Stimulated activated CD4-positive, alpha-beta T cell treated with anti-CD3 and anti-CD28 coated beads, Interleukin-4, amount 100 ng/mL, for 48 hours (primary cell): ENCODE results near the gene TMC3.

Experiments used
- DNase-seq, 2 donors: peaks; one replicate each; pipeline ENCODE4 v3.0.0-alpha.2; 2020; ENCODE audit warnings: low read depth in 2 of 2

The TMC3 gene

DNA sequence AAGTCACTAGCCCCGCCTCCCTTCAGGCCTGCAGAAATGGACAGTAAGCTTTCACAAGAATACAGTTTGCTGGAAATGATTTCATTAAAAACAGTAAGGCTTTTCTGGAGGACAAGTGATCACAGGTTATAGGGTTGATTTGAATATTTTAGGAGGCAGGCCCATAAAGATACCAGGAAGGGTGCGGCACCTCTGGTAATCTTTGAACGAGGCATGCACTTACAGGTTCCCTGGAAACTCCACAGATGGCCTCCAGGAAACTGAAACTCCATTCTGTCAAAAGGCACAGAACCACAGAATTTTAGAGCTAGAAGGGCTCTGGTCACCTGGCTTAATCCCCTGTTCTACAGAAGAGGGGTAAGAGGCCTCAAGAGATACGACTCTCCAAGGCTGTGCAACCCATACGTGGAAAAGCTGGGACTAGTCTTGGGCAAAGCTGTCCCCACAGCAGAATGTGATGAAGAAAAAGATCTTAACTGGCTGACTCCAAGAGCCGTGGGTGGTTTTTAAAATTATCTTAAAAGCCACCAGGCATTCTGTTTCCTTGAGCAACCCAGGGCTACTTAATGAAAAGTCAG is 51.2 kb downstream of the TMC3 start:
- no peak for DNase-seq

DNA sequence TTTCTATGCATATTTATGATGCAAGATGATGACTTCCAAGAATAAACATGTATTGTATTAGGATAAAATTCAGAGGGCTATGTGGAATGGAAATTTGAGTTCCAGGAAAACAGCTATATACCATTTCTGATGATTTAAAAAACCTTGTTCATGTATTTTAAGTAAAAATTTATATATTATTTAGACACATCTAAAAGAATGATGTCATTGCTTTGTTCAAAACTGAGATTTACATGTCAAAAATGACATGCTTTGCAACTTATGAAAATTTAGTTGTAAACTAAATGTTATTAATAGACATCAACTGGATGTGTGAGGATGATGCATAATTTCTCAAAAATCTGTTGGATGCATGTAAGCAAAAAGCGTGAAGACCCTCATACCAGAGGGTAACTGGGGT is 52.3 kb downstream of the TMC3 start:
- DNase-seq = no peak

GRCh38 chr15:81317642-81318017 is 56.4 kb downstream of the TMC3 start:
- no peak for DNase-seq

DNA sequence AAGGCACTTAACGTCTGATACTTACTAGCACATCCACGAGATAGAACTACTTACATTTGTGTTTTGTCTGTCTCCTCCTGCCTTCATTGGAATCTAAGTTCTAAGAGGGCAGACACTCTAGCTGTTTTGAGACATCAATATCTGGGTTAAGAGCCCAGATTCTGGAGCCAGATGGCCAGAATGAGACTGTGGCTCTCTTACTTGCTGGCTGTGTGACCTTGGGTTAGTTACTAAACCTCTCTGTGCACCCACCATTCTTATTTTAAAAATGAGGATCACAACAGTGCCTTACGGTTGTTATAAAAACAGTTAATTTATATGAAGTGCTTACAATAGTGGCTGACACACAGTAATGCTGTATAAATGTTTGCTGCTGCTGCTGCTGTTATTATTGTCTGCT is 57.7 kb downstream of the TMC3 start:
- no peak for DNase-seq

GRCh38 chr15:81315452-81316175 is 58.4 kb downstream of the TMC3 start:
- no peak for DNase-seq

- no peak for DNase-seq
These were observed 59.6 kb downstream of the TMC3 start for GRCh38 chr15:81314378-81314777.

GRCh38 chr15:81313686-81314085 is 60.3 kb downstream of the TMC3 start:
- no peak for DNase-seq

DNA sequence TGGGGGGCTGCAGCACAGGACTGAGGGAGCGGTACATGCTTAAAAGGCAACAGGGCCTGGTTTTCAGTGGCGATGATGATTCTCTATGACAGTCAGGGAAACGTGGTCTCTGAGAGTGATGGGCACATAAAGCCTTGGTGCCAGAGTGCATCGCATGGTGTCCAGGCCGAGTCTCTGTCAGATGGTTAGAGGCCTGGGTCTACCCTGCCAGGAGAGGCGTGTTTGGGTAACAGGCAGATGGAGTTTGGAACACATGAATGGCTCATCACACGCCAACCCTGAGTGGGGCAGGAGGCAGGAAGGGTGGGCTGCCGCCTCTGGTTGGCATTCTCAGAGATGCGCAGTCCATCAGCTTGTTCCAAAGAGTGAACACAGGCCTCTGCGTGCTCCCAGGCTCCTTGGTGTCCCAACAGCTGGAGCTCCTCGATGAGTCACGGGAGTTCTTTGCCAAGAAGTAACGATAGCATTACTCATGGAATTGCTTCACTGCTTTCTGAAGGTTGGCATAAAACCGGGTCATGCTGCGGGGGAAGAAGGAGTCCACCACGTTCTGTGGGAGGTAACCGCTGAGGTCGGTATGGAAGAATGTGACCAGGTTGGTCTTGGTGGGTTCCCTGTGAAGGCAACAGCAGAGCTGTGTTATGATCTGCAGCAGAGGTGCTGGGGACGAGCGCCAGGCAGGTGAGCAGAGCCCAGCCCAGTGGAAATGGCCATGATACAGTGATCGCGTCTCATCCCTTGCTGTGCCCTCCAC is 61.0 kb downstream of the TMC3 start:
- DNase-seq = no peak

GRCh38 chr15:81311752-81312464 is 62.1 kb downstream of the TMC3 start:
- DNase-seq = no peak

DNA sequence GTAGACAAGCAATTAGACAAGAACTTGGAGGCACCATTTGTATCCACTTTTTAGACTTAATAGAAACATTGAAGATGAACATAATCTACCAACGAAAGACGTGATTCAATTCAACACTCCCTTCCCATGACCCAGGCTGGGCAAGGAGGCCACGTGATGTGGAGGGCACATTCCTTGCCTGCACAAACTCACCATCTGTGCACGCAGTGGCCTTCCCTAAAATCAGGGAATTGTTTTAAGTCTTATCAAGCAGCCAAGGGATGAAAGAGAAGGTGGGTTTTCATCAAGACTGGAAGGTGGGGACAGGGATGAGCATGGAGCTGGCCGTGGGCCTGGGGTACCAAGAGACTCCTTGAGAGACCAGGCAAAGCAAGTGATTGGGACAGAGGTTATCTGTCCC is 63.5 kb downstream of the TMC3 start:
- DNase-seq = no peak

- no peak for DNase-seq
These were observed 64.2 kb downstream of the TMC3 start for GRCh38 chr15:81309647-81310450.

GRCh38 chr15:81308260-81308659 is 65.8 kb downstream of the TMC3 start:
- DNase-seq = no peak

DNA sequence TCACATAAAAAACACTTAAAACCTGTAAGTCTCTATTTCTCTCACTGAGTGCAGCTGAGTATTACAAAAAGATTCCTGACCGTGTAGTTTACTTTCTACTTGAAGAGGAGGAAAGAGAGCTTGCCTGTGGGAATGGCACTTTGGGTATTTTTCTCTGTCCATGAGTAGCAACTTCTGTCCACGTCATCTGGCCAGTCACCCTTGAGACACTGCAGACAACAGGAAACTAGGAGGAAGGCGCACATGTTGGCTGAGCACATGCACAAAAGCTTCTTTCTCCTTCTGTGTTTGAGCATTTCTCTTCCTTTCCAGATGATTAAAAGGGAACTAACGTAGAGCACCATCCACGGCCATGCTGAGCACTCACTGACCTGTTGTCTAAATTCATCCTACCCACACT is 69.8 kb downstream of the TMC3 start:
- no peak for DNase-seq

- DNase-seq = no peak
These were observed 70.5 kb downstream of the TMC3 start for GRCh38 chr15:81303244-81304225.

- DNase-seq = no peak
These were observed 71.3 kb downstream of the TMC3 start for GRCh38 chr15:81302701-81303109.

GRCh38 chr15:81301815-81302399 is 72.1 kb downstream of the TMC3 start:
- no peak for DNase-seq

DNA sequence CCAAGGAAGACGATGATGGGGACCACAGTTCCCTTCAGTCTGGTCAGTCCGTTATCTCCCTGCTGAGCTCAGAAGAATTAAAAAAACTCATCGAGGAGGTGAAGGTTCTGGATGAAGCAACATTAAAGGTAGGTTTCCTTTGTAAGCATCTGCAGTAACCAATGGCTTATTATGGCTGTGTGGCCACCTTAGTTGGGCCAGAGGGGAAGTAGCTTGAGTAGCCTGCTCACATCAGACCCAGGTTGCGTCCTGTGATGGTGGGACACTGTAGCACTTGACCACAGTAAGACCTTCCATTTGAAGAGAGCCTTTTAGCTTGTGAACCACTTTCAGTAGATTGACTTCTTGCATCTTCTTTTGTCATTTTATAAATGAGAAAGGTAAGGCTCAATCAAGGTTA is 72.6 kb downstream of the TMC3 start:
- no peak for DNase-seq

DNA sequence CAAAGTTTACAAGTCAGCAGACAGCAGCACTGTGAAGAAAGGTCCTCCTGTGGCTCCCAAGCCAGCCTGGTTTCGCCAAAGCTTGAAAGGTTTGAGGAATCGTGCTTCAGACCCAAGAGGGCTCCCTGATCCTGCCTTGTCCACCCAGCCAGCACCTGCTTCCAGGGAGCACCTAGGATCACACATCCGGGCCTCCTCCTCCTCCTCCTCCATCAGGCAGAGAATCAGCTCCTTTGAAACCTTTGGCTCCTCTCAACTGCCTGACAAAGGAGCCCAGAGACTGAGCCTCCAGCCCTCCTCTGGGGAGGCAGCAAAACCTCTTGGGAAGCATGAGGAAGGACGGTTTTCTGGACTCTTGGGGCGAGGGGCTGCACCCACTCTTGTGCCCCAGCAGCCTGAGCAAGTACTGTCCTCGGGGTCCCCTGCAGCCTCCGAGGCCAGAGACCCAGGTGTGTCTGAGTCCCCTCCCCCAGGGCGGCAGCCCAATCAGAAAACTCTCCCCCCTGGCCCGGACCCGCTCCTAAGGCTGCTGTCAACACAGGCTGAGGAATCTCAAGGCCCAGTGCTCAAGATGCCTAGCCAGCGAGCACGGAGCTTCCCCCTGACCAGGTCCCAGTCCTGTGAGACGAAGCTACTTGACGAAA is 74.3 kb downstream of the TMC3 start:
- no peak for DNase-seq

DNA sequence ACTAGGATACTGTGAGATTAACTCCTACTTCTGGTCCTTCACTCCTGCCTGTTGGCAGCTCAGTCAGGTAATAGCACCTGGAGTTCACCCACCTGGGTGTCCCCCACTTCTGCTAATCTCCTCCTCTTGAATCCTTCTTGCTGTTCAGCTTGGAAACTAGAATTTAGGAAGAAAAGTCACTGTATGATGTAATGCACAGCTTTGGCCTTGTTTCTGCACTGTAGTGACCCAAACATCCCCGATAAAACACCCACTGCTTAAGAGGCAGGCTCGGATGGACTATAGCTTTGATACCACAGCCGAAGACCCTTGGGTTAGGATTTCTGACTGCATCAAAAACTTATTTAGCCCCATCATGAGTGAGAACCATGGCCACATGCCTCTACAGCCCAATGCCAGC is 74.9 kb downstream of the TMC3 start:
- no peak for DNase-seq

GRCh38 chr15:81298611-81299010 is 75.4 kb downstream of the TMC3 start:
- DNase-seq = no peak
